Non-pigmented ciliary epithelial cell (primary cell): ENCODE data around the gene TBXAS1.

Experiments
- DNase-seq: peaks from one replicate; pipeline ENCODE4 v3.0.0-alpha.2; 2010; ENCODE audit warnings: low read depth

TBXAS1 gene

GRCh38 chr7:140024585-140024984 is 195.5 kb downstream of the TBXAS1 start:
- DNase-seq, result no peak

DNA sequence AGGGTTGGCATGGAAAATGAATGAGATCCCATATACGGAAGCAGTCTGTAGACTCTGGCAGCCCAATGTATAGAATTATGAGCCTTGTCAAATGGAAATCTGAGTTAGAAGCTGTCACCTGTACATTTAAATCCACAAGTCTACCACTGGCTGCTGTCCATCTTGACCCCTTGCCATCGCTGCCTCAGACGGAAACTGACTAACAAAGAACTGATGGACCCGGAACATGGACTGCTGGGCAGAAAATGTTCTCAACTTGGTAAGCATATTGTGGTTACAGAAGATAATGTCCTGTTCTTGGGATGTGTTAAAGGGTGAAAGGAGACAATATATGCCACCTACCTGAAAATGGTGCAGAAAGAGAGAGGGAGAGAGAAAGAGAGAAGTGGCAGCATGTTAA is 196.2 kb downstream of the TBXAS1 start:
- DNase-seq, result no peak

- DNase-seq, result no peak
These were observed 196.9 kb downstream of the TBXAS1 start for GRCh38 chr7:140025814-140026433.

DNA sequence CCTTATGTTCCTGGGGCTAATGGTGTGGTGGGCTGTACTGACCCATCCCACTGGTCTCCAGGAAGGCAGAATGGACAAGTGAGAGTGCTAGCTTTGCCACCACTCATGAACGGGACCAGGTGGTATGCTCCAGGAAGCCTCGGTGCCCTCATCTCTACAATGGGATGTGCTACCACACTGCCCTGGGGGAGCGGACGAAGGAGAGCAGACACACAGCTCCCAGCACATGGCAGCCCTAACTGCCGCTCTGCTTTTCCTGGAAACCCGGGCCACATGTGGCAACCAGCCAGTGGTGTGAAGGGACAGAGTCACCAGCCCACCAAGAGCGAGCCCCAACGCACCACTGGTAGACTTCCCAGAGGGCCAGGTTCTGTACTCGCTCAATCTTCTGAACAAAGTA is 197.9 kb downstream of the TBXAS1 start:
- DNase-seq, result no peak

DNA sequence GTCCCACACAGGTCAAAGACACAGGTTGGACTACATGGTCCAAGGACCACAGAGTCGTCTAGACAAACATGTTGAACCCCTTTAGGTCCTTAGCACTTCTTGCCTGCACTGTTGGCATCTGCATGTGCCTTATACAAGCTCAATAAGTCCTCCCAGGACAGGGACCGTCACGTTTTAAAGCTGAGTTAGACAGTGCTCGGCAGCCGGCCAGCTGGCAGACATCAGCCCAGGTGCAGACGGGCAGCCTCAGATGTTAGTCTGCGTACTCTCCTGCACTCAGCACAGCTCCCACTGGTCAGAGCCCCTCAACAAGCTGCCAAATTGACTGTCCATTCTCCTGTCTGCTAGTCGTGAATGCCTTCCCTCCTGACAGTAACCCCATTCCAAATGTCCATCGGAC is 198.8 kb downstream of the TBXAS1 start:
- DNase-seq, result no peak

DNA sequence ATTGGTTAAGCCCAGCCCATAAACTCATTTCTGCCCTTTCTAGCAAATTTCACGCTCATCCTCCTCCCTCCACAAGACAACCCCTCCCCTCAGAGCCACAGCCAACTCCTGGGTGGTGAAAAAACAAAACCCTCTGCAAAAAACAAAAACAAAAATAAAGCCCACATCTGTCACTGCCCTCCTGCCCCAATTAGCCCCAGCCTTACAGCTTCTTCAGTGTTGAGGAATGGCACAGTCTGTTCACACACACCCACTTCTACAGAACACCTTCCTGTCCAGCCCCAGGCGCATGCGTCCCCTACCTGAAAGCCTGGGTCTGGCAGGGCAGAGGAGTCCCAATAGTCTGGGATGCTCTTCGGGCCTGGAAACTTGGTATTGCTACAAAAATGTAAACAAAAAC is 199.2 kb downstream of the TBXAS1 start:
- no peak for DNase-seq

DNA sequence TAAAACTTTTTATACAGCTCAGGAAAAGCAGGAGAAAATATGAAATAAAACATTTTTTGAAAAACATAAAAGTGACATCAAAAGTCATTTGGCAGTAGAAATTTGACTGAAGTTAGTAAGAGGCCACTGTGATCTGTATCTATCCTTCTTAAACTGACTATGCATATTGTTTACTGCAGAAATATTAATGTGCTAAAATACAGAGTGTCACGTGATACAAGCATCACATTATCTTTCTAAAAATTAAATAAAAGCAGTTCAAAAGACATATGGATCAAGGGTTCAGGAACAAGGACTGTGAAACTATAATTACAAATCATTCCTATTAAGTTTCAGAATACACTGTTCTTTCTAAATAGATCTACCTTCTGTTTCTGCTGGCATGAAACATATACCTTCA is 200.0 kb downstream of the TBXAS1 start:
- DNase-seq, result no peak

DNA sequence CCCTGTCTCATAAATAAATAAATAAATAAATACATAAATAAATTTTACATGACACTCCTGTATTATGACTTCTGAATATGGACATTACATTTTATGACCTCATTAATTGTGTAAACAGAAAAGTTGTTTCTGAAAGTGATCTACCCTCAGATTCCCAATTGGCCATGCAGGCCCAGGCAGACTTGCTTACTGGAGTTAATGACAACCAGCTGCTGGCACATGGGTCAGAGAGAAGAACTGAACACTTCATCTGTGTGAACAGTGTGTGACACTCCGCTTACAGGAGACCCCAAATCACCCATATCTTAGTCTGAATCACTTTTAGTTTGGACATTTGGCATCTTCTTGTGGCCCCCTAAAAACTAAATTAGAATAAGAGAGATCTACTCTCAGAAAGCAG is 202.3 kb downstream of the TBXAS1 start:
- DNase-seq, result no peak

GRCh38 chr7:140033036-140033435 is 204.0 kb downstream of the TBXAS1 start:
- DNase-seq, result peak; percentile 26

DNA sequence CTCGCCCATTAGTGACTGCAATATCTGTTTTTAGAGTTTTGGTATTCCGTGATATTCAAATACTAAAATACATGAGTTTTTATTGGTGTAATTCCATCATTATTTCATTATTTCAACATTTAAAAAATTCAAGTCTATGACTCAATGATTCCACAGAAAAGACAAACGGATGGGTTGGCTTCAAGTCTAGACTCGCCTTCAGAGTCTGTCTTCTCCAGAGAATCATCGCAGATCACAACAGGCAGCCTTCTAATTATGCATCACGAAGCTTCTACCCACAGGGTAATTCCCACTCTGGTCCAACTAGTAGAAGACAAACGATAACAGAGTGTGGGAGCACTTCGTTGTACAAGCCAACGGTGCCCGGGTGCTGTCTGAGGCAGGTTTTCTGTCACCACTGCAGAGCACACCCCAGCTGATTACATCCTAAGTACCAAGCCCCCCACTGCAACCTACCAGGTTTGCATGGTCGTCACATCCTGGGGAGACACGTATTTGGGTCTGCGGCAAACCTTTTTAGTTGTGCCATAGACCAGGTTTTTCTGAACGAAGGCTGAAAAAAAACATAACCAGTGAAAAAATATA is 204.8 kb downstream of the TBXAS1 start:
- DNase-seq, result no peak

GRCh38 chr7:140034421-140034820 is 205.4 kb downstream of the TBXAS1 start:
- DNase-seq, result no peak

DNA sequence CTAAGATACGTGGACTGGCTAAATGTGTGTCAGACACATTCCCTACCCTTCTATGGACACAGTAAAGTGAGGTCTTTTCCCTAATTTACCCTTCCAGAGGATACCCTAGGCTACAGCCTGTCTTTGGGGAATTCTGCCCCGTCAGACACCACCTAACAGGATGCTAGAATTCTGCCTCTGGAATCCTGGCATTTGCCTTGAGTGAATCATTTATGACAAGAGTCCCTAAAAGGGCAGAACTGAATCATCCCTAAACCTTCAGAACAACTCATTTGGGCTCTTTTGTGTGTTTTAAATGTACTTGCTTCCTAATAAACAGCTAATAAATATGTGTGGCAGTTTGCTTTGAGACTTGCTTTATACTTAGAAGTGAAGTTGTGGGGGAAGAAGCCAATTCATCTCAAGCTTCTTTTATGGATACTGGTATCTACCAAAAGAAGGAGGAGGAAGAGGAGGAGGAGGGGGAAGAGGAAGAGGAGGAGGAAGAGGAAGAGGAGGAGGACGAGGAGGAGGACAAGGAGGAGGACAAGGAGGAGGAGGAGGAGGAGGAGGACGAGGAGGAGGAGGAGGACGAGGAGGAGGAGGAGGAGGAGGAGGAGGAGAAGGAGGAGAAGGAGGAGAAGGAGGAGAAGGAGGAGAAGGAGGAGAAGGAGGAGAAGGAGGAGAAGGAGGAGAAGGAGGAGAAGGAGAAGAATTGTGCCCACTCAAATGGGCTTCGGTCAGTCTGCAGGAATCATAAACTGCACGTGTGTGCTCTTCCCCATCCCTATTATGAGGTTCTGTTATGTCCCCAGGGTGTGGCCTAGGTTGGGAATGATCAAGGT is 206.5 kb downstream of the TBXAS1 start:
- peak; percentile 32 for DNase-seq

- no peak for DNase-seq
These were observed 207.3 kb downstream of the TBXAS1 start for GRCh38 chr7:140036224-140036962.

GRCh38 chr7:140039066-140039465 is 210.0 kb downstream of the TBXAS1 start:
- DNase-seq, result no peak

GRCh38 chr7:140039896-140040295 is 210.8 kb downstream of the TBXAS1 start:
- no peak for DNase-seq

- no peak for DNase-seq
These were observed 212.8 kb downstream of the TBXAS1 start for GRCh38 chr7:140041659-140042385.

GRCh38 chr7:140042386-140042670 is 213.3 kb downstream of the TBXAS1 start:
- DNase-seq, result no peak

DNA sequence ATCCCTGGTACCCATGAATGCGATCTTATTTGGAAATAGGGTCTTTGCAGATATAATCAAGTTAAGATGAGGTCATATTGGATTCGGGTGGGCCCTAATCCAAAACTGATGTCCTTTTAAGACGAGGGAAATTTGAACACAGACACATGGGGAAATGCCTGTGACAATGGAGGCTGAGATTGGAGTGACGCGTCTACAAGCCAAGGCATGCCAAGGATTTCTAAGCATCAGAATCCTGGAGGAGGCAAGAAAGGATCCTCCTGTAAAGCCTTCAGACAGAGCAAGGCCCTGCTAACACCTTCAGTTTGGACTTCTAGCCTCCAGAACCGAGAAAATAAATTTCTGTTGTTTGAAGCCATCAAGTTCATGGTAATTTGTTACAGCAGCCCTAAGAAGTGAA is 215.2 kb downstream of the TBXAS1 start:
- no peak for DNase-seq

GRCh38 chr7:140045697-140046096 is 216.6 kb downstream of the TBXAS1 start:
- no peak for DNase-seq

- no peak for DNase-seq
These were observed 218.1 kb downstream of the TBXAS1 start for GRCh38 chr7:140047197-140047596.

- DNase-seq, result no peak
These were observed 219.1 kb downstream of the TBXAS1 start for GRCh38 chr7:140048138-140048537.

- no peak for DNase-seq
These were observed 219.9 kb downstream of the TBXAS1 start for GRCh38 chr7:140048989-140049338.
